H1 (cell line): ENCODE results near the gene COPZ2. TPM values are rescaled to one million over a fixed set of nuclear protein-coding genes. Genes with fewer than 3 reads are reported as not detected.

Experiments used
- BCL11A ChIP-seq, 2 experiments: IDR thresholded peaks; one replicate each; pipeline ENCODE4 v1.6.1; 2011; ENCODE audit warnings: low read depth in 2 of 2, low read length in 2 of 2, mild to moderate bottlenecking in 2 of 2
- CBX5 ChIP-seq: fragments of 300-800, 300-1000 bp; sonication (generic); IDR thresholded peaks from 2 replicates; pipeline ENCODE4 v1.7.1; 2016; ENCODE audit warnings: antibody characterized with exemption, low read length, low read depth
- CBX8 ChIP-seq: fragments of 300-800, 300-1000 bp; sonication (generic); IDR thresholded peaks from 2 replicates; pipeline ENCODE4 v1.7.1; 2016; ENCODE audit warnings: low read depth, low read length, borderline replicate concordance
- CEBPB ChIP-seq: IDR thresholded peaks from 2 replicates; pipeline ENCODE4 v1.6.1; 2012; ENCODE audit warnings: low read depth, low read length
- EGR1 ChIP-seq: IDR thresholded peaks from 2 replicates; pipeline ENCODE4 v1.6.1; 2011; ENCODE audit warnings: low read depth, low read length, borderline replicate concordance
- EP300 ChIP-seq, 2 experiments: IDR thresholded peaks; 1 replicate in 1 of 2; 2 replicates in 1 of 2; pipeline ENCODE4 v1.6.1; 2011 to 2012; ENCODE audit warnings: low read depth in 2 of 2, low read length in 2 of 2, mild to moderate bottlenecking in 2 of 2, borderline replicate concordance in 1 of 2, inconsistent platforms in 1 of 2, moderate library complexity in 1 of 2
- HDAC6 ChIP-seq: IDR thresholded peaks from one replicate; pipeline ENCODE4 v1.7.1; 2012; ENCODE audit warnings: low read depth, mild to moderate bottlenecking, inconsistent platforms, low read length, moderate library complexity
- MAX ChIP-seq: IDR thresholded peaks from 2 replicates; pipeline ENCODE4 v1.6.1; 2012; ENCODE audit warnings: inconsistent platforms
- RAD21 ChIP-seq, 2 experiments: IDR thresholded peaks in 1 of 2; conservative IDR thresholded peaks in 1 of 2; 2 replicates each; pipeline ENCODE4 v1.6.1; 2011; ENCODE audit warnings: low read depth in 2 of 2, low read length in 2 of 2, improper control_type of control experiment in 1 of 2, inconsistent platforms in 1 of 2, mild to moderate bottlenecking in 1 of 2, moderate library complexity in 1 of 2
- RNF2 ChIP-seq: fragments of 200-900, 300-1000 bp; sonication (generic); IDR thresholded peaks from 2 replicates; pipeline ENCODE4 v1.7.1; 2016; ENCODE audit warnings: borderline replicate concordance, low read depth, mild to moderate bottlenecking, antibody characterized with exemption, low read length; ENCODE audit not compliant: poor library complexity, severe bottlenecking; ENCODE audit errors: missing control alignments
- SP1 ChIP-seq: IDR thresholded peaks from 2 replicates; pipeline ENCODE4 v1.6.1; 2011; ENCODE audit warnings: low read depth, low read length
- SP2 ChIP-seq: IDR thresholded peaks from 2 replicates; pipeline ENCODE4 v1.6.1; 2012; ENCODE audit warnings: mild to moderate bottlenecking, low read length, inconsistent platforms
- polyA plus RNA-seq, 7 experiments: library from polyadenylated mRNA; depleted of rRNA in 3 of 7; stranded (reverse) in 5 of 7; unstranded in 2 of 7; fragments of >200 nt in 5 of 7; fragments of 200-250 nt in 2 of 7; gene quantifications; 1 replicate in 5 of 7; 2 replicates in 1 of 7; 4 replicates in 1 of 7; pipeline versions ENCODE4 v1.2.1 to v1.2.3, GENCODE V29; 2011 to 2013; ENCODE audit warnings: missing spikeins in 2 of 7, mixed read lengths in 2 of 7
- total RNA-seq: library from RNA; stranded (reverse); fragmentation: NEBNext Ultra II Directional; extraction: Animal tissue kit (Norgen Biotek cat#: 25700); gene quantifications from 2 replicates; pipeline ENCODE4 v1.2.1, GENCODE V29; 2021
- TF ChIP-seq, protein P1 (sequence below), 3 experiments: IDR thresholded peaks; 1 replicate in 2 of 3; 2 replicates in 1 of 3; pipeline versions ENCODE4 v1.5.1 to v1.6.1; 2011; ENCODE audit warnings: low read length in 3 of 3, mild to moderate bottlenecking in 3 of 3, inconsistent platforms in 2 of 3, low read depth in 1 of 3, moderate library complexity in 1 of 3; ENCODE audit not compliant: insufficient read depth in 1 of 3; ENCODE audit errors: control extremely low read depth in 1 of 3

COPZ2 gene
- total and polyA plus RNA-seq, 2 of the 8 experiments (the other 6 are each of a cell fraction or from before 2014, with no cell fraction given) = 0.24 TPM; not detected in 1

DNA sequence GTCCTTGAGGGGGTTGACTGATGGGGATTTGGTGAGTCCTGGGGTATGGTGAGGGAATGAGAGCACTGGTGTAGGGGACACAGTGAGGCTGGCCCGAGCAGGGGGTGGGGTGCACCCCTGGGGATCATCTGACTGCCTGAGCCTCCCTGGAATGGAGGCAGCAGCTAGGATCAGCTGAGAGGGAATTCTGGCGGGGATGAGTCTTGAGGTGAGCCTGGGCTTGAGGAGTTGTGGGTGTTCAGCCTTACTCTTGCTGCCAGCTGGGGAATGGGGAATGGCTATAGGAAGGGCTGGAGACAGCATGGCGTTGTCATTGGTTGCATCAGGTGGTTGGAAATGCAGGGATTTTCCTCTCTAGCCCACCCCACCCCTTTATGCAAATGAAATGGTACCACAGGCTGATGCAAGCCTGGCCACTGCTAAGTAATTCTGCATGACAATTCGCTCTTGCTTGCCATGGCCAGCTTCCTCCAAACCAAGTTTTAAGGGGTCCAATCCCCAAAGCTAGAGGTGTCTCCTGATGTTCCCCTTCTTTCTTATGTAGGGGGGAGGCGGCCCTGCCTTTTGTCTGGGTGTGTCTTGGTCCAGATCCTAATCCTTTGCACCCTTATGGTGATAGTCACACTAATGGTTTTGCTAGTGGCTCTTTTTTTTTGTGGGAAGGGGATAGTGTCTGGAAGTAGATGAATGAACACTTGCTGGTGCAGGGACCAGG, 18.1 kb upstream of the COPZ2 start (continued):
- TF ChIP-seq BCL11A (IDR thresholded peaks at IDR 0.05; ENCODE audit: low read depth in 2 of 2, low read length in 2 of 2) (no peak), CEBPB (peak; percentile 100), RAD21 (IDR thresholded peaks at IDR 0.05 in 1 of 2, conservative IDR thresholded peaks at IDR 0.05 in 1 of 2; ENCODE audit: low read depth in 2 of 2, low read length in 2 of 2) (no peak), EGR1 (no peak), RNF2 (no peak), HDAC6 (no peak), SP1 (peak; percentile 82), CBX5 (no peak), CBX8 (no peak), EP300 (IDR thresholded peaks at IDR 0.05; ENCODE audit: borderline replicate concordance in 1 of 2, low read depth in 2 of 2, low read length in 2 of 2) (peak in 1 of 2 experiments; percentile 83; a peak in 1 of 3 replicates), SP2 (no peak), MAX (peak; percentile 82)
- TF ChIP-seq, protein P1, sequence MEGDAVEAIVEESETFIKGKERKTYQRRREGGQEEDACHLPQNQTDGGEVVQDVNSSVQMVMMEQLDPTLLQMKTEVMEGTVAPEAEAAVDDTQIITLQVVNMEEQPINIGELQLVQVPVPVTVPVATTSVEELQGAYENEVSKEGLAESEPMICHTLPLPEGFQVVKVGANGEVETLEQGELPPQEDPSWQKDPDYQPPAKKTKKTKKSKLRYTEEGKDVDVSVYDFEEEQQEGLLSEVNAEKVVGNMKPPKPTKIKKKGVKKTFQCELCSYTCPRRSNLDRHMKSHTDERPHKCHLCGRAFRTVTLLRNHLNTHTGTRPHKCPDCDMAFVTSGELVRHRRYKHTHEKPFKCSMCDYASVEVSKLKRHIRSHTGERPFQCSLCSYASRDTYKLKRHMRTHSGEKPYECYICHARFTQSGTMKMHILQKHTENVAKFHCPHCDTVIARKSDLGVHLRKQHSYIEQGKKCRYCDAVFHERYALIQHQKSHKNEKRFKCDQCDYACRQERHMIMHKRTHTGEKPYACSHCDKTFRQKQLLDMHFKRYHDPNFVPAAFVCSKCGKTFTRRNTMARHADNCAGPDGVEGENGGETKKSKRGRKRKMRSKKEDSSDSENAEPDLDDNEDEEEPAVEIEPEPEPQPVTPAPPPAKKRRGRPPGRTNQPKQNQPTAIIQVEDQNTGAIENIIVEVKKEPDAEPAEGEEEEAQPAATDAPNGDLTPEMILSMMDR (IDR thresholded peaks at IDR 0.05; ENCODE audit: control extremely low read depth in 1 of 3, insufficient read depth in 1 of 3, low read depth in 1 of 3, low read length in 3 of 3) = no peak
